Activated T-cell treated with anti-CD3 and anti-CD28 coated beads, Interleukin-2, amount 50 U/mL, for 24 hours (primary cell): ENCODE measurements around the gene TCP11X1.
"Not testable (repeated sequence)": the region's sequence is repeated elsewhere in the genome, so short reads cannot be mapped to it uniquely, and the experiment has no call there.

ENCODE experiments used
- DNase-seq: peaks from one replicate; pipeline ENCODE4 v3.0.0-alpha.2; 2020
- H3K27ac Mint-ChIP-seq: 2 replicates; pipeline ENCODE4 v1.8.0; 2020; ENCODE audit warnings: mild to moderate bottlenecking, mixed read lengths
- H3K27me3 Mint-ChIP-seq: 2 replicates; pipeline ENCODE4 v1.8.0; 2020; ENCODE audit warnings: mixed read lengths
- H3K36me3 Mint-ChIP-seq: 2 replicates; pipeline ENCODE4 v1.8.0; 2020; ENCODE audit warnings: low read depth, mixed read lengths
- H3K4me1 Mint-ChIP-seq: 2 replicates; pipeline ENCODE4 v1.8.0; 2020; ENCODE audit warnings: low read depth, mixed read lengths
- H3K4me3 Mint-ChIP-seq: 2 replicates; pipeline ENCODE4 v1.8.0; 2020; ENCODE audit warnings: mild to moderate bottlenecking, moderate library complexity, mixed read lengths
- H3K9me3 Mint-ChIP-seq: 2 replicates; pipeline ENCODE4 v1.8.0; 2020; ENCODE audit warnings: mixed read lengths

TCP11X1 gene

DNA sequence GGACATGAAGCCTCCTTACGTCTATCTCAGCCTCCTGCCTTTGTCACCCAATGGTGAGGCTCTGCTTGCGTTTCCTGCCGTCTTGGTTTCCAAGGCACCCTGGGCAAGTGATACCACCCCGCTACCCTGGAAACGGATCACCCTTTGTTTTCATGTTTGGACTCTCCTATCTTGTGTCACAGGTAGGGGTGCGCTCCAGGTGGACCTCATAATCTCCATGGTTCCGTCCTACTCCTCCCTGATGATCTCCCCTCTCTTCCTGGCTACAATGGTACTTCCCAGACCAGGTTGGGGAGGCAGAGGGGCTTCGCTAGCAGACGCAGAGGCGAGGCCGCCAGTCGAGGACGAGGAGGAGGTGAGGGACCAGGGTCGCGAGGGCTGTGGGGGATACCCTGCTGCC is at the start of gene TCP11X1:
TCP11X1 (plus strand) TSS at position 316 of the 400 bp plus-strand sequence.
- not testable (repeated sequence) for H3K36me3 Mint-ChIP-seq, H3K27ac Mint-ChIP-seq, H3K27me3 Mint-ChIP-seq, H3K4me3 Mint-ChIP-seq, H3K4me1 Mint-ChIP-seq, DNase-seq, H3K9me3 Mint-ChIP-seq

DNA sequence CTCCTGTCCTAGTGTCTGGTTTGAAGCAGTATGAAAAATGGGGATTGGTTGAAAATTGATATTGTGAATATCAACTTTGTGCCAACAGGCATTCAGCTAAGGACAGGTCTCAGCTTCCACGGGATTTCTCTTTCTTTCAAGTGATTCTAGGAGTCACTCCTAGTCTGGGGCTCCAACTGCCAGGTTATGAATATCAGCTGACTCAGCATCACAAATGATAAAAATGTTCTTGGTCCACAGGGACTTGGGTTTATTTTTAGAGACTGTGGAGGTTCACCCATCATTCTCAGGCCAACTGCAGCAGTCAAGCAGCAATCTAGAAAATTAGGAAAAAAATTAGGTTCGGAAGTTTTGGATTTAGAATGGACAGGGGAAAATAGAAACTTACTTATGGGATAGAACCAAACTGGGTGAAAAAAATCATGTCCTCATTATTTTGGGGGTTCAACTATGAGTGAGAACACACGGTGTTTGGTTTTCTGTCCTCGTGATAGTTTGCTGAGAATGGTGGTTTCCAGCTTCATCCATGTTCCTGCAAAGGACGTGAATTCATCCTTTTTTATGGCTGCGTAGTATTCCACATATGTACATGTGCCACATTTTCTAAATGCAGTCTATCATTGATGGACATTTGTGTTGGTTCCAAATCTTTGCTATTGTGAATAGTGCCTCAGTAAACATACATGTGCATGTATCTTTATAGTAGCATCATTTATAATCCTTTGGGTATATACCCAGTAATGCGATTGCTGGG is 29.0 kb upstream of the TCP11X1 start:
- H3K27me3 Mint-ChIP-seq = peaks cover 12% of the 10 kb centered on the region
- no peaks in the 10 kb centered on the region for H3K36me3 Mint-ChIP-seq
- H3K4me1 Mint-ChIP-seq = no peaks in the 10 kb centered on the region

DNA sequence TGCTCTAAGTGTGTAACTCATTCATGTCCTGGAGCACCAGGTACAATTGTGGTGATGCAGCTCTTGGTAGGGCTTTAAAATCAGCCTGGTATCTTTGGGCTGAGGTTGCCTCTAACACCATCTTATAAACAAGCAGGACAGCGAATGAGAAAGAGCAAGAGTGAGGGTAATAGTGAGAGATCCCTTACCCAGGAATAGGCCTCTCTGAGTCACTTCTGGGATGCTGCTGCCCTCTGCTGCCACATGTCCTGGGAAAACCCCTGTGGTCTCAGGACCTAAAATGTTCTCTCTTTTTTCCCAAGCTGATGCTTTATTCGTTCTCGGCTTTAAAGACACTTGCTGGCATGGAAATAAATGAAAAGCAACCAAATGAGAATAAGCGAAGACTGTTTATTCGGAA is 7.2 kb upstream of the TCP11X1 start:
- H3K4me1 Mint-ChIP-seq, H3K4me3 Mint-ChIP-seq, H3K9me3 Mint-ChIP-seq, H3K27ac Mint-ChIP-seq, DNase-seq, H3K27me3 Mint-ChIP-seq, H3K36me3 Mint-ChIP-seq: not testable (repeated sequence)

More for the DNA sequence above, 29.0 kb upstream of the TCP11X1 start:
- H3K27ac Mint-ChIP-seq = no peak overlapping the region
- DNase-seq = no peak
- H3K4me3 Mint-ChIP-seq = no peak overlapping the region
- peaks cover 7% of the 10 kb centered on the region for H3K9me3 Mint-ChIP-seq

DNA sequence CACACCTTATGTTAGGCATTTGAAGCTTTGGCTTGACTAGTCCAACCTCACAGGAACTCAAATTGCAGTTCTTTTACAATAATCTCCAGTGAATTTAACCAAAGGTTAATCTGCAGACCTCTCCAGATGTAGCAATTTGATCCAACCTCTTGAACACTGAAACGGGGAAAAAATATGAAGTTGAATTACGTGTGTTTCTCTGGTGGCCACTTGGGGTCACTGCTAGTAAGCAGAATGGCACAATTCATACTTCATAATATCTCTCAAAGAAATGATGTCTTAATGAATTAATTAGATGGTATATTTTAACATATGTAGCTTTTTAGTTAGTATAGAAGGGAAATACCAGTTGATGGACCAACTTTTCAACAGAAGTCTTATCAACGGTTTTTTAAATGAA is 1.4 kb downstream of the TCP11X1 start:
- H3K4me3 Mint-ChIP-seq, DNase-seq, H3K27ac Mint-ChIP-seq, H3K27me3 Mint-ChIP-seq, H3K9me3 Mint-ChIP-seq, H3K4me1 Mint-ChIP-seq, H3K36me3 Mint-ChIP-seq: not testable (repeated sequence)

DNA sequence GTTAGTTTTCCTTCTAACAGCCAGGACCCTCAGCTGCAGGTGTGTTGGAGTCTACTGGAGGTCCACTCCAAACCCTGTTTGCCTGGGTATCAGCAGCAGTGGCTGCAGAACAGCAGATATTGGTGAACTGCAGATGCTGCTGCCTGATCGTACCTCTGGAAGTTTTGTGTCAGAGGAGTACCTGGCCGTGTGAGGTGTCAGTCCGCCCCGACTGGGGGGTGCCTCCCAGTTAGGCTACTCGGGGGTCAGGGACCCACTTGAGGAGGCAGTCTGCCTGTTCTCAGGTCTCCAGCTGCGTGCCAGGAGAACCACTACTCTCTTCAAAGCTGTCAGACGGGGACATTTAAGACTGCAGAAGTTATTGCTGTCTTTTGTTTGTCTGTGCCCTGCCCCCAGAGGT is 20.6 kb downstream of the TCP11X1 start:
- not testable (repeated sequence) for H3K27me3 Mint-ChIP-seq, DNase-seq, H3K27ac Mint-ChIP-seq, H3K4me1 Mint-ChIP-seq, H3K9me3 Mint-ChIP-seq, H3K36me3 Mint-ChIP-seq, H3K4me3 Mint-ChIP-seq

DNA sequence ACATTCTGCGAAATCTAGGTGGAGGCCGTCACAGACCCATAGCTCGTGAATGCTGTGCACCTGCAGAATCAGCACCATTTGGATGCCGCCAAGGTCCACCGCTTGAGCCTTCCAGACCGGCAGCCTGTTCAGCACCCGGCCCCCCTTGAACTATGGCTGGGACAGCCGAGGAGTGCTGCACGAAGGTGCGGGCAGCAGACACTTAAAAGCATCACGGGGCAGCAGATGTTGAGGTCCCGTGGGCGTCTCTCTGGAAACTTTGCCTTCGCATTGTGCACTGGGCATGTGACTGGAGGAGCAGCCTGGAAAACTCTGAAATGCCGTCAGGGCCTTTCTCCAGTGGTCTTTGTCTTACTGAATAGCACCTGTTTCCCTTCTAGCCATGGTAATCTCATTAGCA is 25.2 kb downstream of the TCP11X1 start:
- H3K27ac Mint-ChIP-seq, H3K9me3 Mint-ChIP-seq, H3K4me1 Mint-ChIP-seq, DNase-seq, H3K27me3 Mint-ChIP-seq, H3K4me3 Mint-ChIP-seq, H3K36me3 Mint-ChIP-seq: not testable (repeated sequence)

DNA sequence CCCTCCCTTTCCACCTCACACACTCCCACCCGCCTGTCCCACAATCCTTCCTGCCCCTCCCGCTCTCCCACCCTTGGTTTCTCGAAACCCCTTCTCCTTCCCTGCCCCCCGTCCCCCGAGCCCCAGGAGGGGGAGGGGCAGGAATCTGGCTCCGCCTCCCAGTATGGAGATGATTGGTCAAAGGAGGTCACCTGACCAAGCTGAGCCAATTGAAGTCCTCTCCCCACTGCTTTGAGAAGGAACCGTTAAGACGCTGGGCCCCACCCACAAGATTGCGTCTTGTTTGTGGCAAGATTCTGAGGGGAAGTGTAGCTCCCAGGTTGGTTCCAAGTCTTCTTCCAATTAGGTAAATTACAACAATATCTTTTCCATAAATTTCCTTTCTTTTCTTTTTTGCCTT is 31.8 kb downstream of the TCP11X1 start, which contains the start of gene NXF2:
NXF2 (plus strand) TSS at position 275 of the 400 bp plus-strand sequence. CDS start 59,912 bp downstream, outside the sequence.
- not testable (repeated sequence) for H3K9me3 Mint-ChIP-seq, H3K36me3 Mint-ChIP-seq, H3K27me3 Mint-ChIP-seq, H3K4me1 Mint-ChIP-seq, H3K27ac Mint-ChIP-seq, H3K4me3 Mint-ChIP-seq, DNase-seq

DNA sequence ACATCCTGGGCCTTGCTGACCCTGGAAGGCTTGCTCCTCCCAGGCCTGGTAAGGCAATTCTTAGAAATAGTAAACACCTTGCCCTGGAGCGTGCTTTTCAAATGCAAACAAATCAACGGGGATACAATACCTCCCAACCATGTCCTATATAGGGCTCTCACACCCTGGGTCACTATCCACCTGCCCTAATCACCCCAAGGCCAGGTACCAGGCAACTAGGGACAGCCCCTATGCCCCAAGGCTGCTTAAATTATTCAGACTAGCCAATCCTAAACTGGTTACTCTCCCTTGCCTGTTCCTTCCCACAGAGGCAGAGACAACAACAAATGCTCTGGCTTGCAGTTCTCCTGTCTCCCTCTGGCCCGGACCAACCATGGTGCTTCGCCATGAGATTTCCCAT is 57.1 kb downstream of the TCP11X1 start:
- H3K4me3 Mint-ChIP-seq, H3K27ac Mint-ChIP-seq, H3K36me3 Mint-ChIP-seq, DNase-seq, H3K27me3 Mint-ChIP-seq, H3K9me3 Mint-ChIP-seq, H3K4me1 Mint-ChIP-seq: not testable (repeated sequence)
